GM12875 (cell line): ENCODE measurements around the gene TNRC18.

Source experiments
- H3K4me3 ChIP-seq: one replicate; pipeline ENCODE4 v1.5.1; 2011; ENCODE audit warnings: low read depth, low read length, control low read depth
- TF ChIP-seq, protein P1 (sequence below): IDR thresholded peaks from 2 replicates; pipeline ENCODE4 v1.5.1; 2011; ENCODE audit warnings: low read depth, mild to moderate bottlenecking, control low read depth, inconsistent platforms, low read length, moderate library complexity, borderline replicate concordance; ENCODE audit not compliant: insufficient read depth

Gene TNRC18

DNA sequence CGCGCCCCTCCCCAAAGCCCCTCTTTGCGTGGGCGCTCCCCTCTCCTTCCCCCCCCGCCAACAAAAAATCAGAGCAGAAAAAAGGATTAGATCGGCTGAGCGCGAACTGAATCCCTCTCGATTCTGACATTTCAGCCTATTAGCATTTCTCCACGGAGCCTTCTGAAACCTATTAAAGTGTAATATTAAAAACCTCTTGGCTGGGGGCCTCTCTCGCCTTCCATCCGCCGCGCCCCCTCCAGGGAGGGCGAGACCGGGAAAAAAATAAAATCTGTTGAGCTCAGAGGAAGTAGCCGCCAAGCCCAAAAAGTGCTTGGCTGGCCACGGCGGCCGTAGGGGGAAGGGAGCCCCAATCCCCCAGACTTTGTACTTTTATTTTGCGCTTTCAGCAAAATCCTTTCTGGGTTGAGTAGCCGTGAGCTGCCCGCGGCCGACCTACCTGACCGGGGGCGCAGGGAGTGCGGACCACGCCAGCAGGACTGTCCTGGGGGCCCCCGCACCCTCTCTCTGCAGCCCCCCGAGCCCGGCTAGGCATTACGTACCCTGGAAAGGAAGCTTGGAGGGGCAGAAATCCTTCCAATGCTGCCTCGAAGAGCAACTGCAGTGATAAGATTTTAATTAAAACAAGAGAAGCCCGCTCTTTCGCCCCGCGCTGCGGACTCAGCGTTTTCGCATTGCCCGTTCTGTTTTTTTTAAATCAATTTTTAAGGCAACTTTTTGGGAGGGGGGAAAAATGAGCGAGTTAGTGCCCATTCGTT lies 1.3 kb upstream of the TNRC18 start:
- TF ChIP-seq, protein P1, sequence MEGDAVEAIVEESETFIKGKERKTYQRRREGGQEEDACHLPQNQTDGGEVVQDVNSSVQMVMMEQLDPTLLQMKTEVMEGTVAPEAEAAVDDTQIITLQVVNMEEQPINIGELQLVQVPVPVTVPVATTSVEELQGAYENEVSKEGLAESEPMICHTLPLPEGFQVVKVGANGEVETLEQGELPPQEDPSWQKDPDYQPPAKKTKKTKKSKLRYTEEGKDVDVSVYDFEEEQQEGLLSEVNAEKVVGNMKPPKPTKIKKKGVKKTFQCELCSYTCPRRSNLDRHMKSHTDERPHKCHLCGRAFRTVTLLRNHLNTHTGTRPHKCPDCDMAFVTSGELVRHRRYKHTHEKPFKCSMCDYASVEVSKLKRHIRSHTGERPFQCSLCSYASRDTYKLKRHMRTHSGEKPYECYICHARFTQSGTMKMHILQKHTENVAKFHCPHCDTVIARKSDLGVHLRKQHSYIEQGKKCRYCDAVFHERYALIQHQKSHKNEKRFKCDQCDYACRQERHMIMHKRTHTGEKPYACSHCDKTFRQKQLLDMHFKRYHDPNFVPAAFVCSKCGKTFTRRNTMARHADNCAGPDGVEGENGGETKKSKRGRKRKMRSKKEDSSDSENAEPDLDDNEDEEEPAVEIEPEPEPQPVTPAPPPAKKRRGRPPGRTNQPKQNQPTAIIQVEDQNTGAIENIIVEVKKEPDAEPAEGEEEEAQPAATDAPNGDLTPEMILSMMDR = no peak
- no peak overlapping the region for H3K4me3 ChIP-seq

DNA sequence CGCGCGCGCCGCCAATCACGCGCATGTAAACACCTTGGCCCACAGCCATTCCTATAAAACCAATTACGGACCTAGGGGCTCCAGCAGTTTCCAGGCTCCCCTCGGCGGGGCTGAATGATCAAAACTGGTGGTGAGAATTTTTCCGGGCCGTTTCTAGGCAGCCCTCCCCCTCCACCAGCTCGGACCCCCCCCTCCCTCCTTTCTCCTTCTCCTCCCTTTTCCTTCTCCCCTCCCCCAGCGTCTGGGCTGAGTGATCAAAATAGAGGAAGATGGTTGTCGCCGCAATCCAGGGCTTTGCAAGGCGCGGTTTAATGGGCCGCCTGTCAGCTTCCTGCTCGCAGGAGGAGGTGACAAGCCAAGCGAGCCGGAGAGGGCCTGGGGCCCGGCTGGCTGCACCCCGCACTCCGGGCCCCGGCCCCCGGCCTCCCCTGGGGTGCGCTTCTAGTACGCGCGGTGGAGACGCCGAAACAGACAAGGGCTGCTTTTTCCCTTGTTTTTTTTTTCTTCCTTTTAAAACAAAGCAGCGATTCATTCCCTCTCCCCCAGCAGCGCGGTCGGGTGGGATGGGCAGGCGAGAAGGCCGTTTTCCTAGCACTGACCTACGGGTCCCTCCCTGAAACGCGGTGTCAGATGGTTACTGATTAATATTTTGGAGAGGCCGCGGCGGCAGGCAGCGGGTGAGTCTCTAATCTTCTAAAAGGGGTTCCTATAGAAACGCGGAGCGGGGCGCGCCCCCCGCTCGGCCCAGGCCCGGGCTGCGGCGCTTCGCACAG lies 528 bp upstream of the TNRC18 start:
- H3K4me3 ChIP-seq = no peak overlapping the region
- TF ChIP-seq, protein P1 = no peak

DNA sequence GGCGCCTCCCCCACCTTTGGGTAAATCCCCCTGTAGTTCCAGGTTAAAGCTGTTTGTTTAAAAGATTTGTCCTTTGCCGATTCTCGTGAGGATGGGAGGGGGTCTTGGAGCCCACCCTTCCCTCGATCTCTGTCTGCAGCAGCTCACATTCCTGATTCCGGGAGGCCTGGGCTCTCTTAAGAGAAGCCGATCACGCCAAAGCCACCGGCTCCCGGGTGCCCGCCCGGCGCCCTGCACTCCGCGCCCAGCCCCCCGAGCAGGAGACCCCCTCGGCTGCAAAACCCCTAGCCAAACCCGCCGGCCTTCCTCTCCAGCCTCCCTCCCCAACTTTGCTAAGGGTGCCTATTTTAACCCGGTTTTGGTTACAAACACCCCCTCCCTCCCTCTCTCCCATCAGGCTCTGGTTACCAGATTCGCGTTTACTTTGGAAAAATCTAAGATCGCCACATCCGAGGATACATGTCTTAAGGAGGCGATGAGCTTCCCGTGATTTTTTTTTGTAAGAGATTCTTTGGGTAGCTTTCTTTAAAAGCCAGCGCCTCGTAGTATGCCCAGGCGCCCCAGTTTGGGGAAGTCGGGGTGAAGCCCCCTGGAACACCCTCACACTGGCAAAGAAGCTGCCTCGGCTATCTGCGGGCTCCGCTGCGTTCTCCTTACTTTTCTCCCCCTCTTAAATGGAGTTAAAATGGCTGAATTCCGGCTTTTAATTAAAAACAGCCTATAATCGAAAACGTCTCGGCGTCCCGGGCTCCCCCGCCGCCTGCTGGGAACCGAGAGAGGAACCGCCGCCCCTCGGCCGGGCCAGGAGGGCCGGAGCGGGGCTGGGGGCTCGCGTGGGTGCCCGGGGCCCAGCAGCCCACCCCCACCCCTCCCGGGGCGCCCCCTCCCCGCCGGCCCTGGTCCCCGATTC lies 983 bp downstream of the TNRC18 start:
- TF ChIP-seq, protein P1 = no peak
- peak overlapping the region; percentile 8 for H3K4me3 ChIP-seq

DNA sequence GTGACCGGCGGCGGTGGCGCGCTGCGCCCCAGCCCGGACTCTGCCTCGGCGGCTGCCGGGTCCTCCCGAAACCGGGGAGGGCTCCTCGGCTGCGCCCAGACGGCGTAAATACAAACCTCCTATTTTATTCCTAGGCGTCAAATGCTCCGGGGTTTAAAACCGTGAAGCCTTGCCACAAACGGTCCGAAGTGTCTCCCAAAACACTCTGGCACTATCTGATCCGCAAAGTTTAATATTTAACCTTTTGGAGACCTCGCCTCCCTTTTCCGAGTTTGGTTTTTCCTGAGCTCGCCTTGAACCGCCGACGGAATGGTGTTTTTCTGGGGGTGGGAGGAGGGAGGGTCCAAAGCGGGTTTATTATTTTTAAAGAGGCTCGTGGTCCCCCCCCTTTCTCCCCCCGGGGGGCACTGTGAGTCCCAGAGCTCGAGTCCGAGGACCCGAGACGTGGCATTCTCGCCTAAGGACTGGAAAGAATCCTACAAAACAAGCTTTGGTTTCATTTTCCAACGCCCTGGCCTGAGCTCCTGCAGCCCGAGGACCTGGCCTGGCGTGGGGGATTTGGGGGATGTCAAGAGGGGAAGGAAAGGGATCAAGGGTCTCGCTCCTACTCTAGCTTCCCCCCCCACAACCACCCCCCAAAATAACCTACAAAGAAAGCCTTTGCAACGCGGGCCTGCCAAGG lies 1.8 kb downstream of the TNRC18 start:
- TF ChIP-seq, protein P1 = no peak
- peak overlapping the region; percentile 1 for H3K4me3 ChIP-seq

DNA sequence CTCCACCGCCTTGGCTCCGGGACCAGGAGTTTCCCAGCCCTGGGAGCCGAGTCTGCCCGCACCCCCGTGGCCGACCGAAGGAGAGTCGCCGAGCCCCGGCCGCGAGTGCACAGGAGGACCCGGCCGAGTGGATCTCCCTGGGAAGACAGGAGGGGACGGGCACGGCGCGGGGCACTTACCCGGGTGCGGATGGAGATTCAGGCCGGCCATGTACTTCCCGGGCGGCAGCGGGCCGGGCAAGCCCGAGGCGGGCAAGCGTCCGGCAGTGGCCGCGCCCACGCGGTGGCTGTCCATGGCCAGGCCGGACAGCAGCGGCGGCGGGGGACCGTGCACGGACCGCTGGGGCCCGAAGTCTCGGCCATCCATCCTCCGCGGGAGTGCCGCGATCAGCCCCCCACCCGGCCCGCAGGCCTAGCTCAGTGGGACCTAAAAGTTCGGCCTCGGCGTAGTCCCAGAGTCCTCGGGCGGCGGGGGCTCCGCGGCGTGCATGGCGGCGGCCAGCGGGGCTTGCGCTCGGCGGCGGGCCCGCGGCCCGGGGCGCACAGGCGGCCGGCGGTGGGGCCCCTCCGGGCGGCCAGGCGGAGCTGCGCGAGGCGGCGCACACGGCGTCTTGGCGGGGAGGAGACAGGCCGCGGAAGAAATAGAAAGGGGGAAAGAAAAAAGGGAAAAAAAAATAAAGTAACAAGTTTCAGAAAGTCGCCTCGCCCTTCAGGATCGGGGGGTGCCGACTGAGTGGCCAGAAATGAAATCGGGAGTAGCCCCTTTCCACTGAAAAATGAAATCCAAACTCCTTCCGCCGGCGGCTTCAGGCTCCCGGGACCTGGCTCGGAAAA lies 2.5 kb downstream of the TNRC18 start:
- TF ChIP-seq, protein P1 = no peak
- H3K4me3 ChIP-seq = peak overlapping the region; percentile 6
